Small intestine (tissue), 7 donors: ENCODE data around the gene MSI2. TPM values are rescaled to one million over a fixed set of nuclear protein-coding genes. Genes with fewer than 3 reads are reported as not detected.

Source experiments
- DNase-seq, 2 donors: peaks; one replicate each; pipeline versions ENCODE4 v3.0.0 to v3.0.0-alpha.2; 2013
- FAIRE-seq: peaks from 2 replicates; lab custom pipeline; 2012; peaks lifted over from hg19 to GRCh38; lab: Jason Lieb, UNC
- H3K27ac ChIP-seq, 3 donors: one replicate each; pipeline ENCODE4 v1.5.1; 2013; ENCODE audit warnings: low read length in 2 of 3, mild to moderate bottlenecking in 2 of 3, control low read depth in 1 of 3, inconsistent platforms in 1 of 3, low read depth in 1 of 3, moderate library complexity in 1 of 3
- H3K27me3 ChIP-seq, 3 donors: one replicate each; pipeline ENCODE4 v1.6.1; 2013; ENCODE audit warnings: low read length in 3 of 3, inconsistent platforms in 1 of 3; ENCODE audit not compliant: control insufficient read depth in 3 of 3, insufficient read depth in 3 of 3
- H3K36me3 ChIP-seq, 3 donors: one replicate each; pipeline ENCODE4 v1.6.1; 2013; ENCODE audit warnings: low read length in 3 of 3, inconsistent platforms in 1 of 3, low read depth in 1 of 3, mild to moderate bottlenecking in 1 of 3, moderate library complexity in 1 of 3; ENCODE audit not compliant: control insufficient read depth in 3 of 3, insufficient read depth in 2 of 3
- H3K4me1 ChIP-seq, 3 donors: one replicate each; pipeline ENCODE4 v1.6.1; 2013; ENCODE audit warnings: low read length in 2 of 3, inconsistent platforms in 1 of 3, low read depth in 1 of 3, mild to moderate bottlenecking in 1 of 3, moderate library complexity in 1 of 3; ENCODE audit not compliant: control insufficient read depth in 3 of 3, insufficient read depth in 2 of 3
- H3K4me3 ChIP-seq, 3 donors: one replicate each; pipeline ENCODE4 v1.5.1; 2013; ENCODE audit warnings: low read length in 3 of 3, control low read depth in 1 of 3, inconsistent platforms in 1 of 3, low read depth in 1 of 3, mild to moderate bottlenecking in 1 of 3, moderate library complexity in 1 of 3
- H3K9me3 ChIP-seq, 2 donors: one replicate each; pipeline ENCODE4 v1.6.1; 2013; ENCODE audit warnings: low read depth in 1 of 2, low read length in 1 of 2; ENCODE audit not compliant: control insufficient read depth in 2 of 2, insufficient read depth in 1 of 2
- WGBS, 3 donors: extraction: QIAGEN DNeasy Blood & Tissue Kit; methylation state at CpG; one replicate each; pipeline ENCODE4 v1.1.7; 2013; 5-methylcytosine and 5-hydroxymethylcytosine counted together
- polyA plus RNA-seq, 4 donors: library from polyadenylated mRNA; stranded (reverse) in 3 of 4; unstranded in 1 of 4; fragments of 200-250 nt in 3 of 4; fragments of 120-200 nt in 1 of 4; gene quantifications; one replicate each; pipeline versions ENCODE4 v1.2.1 to v1.2.3, GENCODE V29; 2013
- donor health status: healthy with polysubstance abuse.
- donor health status: control.
- donor health status: control.
- donor health status: Bipolar disorder and iron deficiency.
- donor health status: healthy.

The MSI2 gene
- polyA plus RNA-seq, 4 donors: 5.1 to 49.4 (median 12.6) TPM

- H3K27me3 ChIP-seq: no peaks in the 10 kb centered on the region
- peaks cover 5 to 67% (median 10%) of the 10 kb centered on the region in 3 donors for H3K4me1 ChIP-seq
- peak overlapping the region in 1 of 3 donors; percentile 36 for H3K27ac ChIP-seq
- FAIRE-seq: no peak
- H3K4me3 ChIP-seq: no peak overlapping the region
- no peaks in the 10 kb centered on the region for H3K9me3 ChIP-seq
- DNase-seq: peak in 1 of 2 donors; percentile 58
- WGBS, 3 donors: 75 to 87% (median 85%) methylated on average over 19 of the region's 19 CpGs
- peaks cover 0 to 6% (median 0%) of the 10 kb centered on the region in 3 donors for H3K36me3 ChIP-seq
Observed at GRCh38 chr17:57548421-57549410, 292.4 kb downstream of the MSI2 start.

- H3K27ac ChIP-seq: no peak overlapping the region
- H3K27me3 ChIP-seq: no peaks in the 10 kb centered on the region
- H3K4me1 ChIP-seq: peaks cover 2 to 67% (median 6%) of the 10 kb centered on the region in 3 donors
- no peak for DNase-seq
- H3K36me3 ChIP-seq: peaks cover 0 to 6% (median 0%) of the 10 kb centered on the region in 3 donors
- WGBS, 3 donors: 88 to 95% (median 93%) methylated on average over 3 of the region's 3 CpGs
- no peak for FAIRE-seq
- H3K4me3 ChIP-seq: no peak overlapping the region
- no peaks in the 10 kb centered on the region for H3K9me3 ChIP-seq
Observed at GRCh38 chr17:57549468-57549867, 293.1 kb downstream of the MSI2 start.

GRCh38 chr17:57550016-57550415 is 293.7 kb downstream of the MSI2 start:
- 91 to 95% (median 93%) methylated on average over 10 of the region's 10 CpGs for WGBS, 3 donors
- no peaks in the 10 kb centered on the region for H3K9me3 ChIP-seq
- FAIRE-seq (no peak), DNase-seq (no peak)
- no peak overlapping the region for H3K27ac ChIP-seq
- H3K4me3 ChIP-seq: no peak overlapping the region
- H3K27me3 ChIP-seq: no peaks in the 10 kb centered on the region
- H3K4me1 ChIP-seq: peaks cover 0 to 67% (median 5%) of the 10 kb centered on the region in 3 donors
- H3K36me3 ChIP-seq: peaks cover 0 to 10% (median 0%) of the 10 kb centered on the region in 3 donors

DNA sequence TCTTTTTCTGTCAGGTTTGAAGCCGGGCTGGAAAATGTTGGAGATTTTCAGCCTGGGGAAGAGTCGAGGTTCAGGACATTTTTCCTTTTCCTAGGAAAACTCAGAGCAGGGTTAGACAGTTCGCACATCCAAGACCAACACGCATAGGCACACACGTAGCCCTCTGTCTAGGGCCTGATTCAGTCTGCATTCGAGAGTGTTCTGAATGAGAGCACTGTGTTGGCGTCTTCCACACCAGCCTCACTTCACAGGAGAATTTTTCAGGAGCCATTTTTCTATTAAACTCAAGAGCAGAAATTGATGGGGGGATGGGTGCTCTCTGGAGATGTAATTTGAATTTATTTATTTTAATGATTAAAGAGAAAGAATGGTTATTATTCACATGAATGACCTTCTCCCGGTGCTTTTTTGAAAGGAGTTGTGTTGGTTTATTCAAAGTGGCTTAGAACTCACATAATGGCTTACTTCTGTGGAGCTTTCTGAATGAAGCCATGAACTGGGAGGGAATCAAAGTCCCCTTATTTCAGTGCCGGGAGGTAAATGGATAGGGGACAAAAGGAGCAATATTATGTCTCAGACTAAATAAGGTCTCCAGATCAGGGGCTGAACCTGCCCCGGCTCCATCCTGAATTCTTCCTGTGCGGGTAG is 294.5 kb downstream of the MSI2 start:
- H3K27me3 ChIP-seq: no peaks in the 10 kb centered on the region
- H3K4me1 ChIP-seq: peaks cover 0 to 60% (median 5%) of the 10 kb centered on the region in 3 donors
- WGBS, 3 donors: 83 to 91% (median 90%) methylated on average over 11 of the region's 11 CpGs
- no peak for DNase-seq
- FAIRE-seq: no peak
- peaks cover 0 to 15% (median 0%) of the 10 kb centered on the region in 3 donors for H3K36me3 ChIP-seq
- H3K4me3 ChIP-seq: no peak overlapping the region
- H3K9me3 ChIP-seq: no peaks in the 10 kb centered on the region
- H3K27ac ChIP-seq: peak overlapping the region in 1 of 3 donors; percentile 19

DNA sequence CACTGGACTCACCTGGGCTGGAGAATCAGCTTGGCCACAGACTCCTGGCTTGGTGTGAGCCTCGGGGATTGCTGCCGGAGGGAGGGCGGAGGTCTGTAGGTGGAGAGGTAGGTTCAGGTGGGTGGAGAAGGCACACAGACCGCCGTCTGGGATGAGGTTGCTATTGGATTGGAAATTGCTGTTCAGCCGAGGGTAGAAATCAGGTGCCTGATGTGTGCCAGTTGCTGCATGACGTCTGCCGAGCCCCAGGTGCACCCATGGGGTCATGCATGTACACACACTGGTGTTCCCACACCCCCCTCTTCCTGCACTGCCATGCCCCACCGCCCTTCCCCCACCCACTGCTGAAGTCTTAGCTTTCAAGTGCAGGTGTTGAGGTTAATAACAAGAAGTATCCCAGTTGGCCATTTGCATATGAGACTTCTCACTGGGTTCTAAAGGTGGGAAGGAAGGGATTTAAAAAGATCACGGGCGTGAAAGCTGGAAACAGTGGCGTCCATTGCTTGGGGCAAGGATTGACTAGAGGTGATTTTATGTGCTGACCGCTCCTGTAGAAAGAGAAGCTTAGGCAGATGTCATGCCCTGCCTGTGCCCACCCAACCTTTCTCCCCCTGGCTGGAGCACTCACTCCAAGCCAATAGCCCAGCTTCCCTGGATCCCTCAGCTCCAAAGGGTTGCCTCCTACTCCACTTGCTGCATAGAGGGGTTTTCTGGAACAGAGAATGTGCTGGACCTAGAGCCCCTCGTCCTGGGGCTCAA is 295.2 kb downstream of the MSI2 start:
- no peaks in the 10 kb centered on the region for H3K9me3 ChIP-seq
- no peak overlapping the region for H3K4me3 ChIP-seq
- DNase-seq: no peak
- no peaks in the 10 kb centered on the region for H3K27me3 ChIP-seq
- 78 to 88% (median 85%) methylated on average over 14 of the region's 14 CpGs for WGBS, 3 donors
- FAIRE-seq: no peak
- peaks cover 0 to 54% (median 5%) of the 10 kb centered on the region in 3 donors for H3K4me1 ChIP-seq
- peaks cover 0 to 15% (median 0%) of the 10 kb centered on the region in 3 donors for H3K36me3 ChIP-seq
- H3K27ac ChIP-seq: peak overlapping the region in 1 of 3 donors; percentile 51

- Histone ChIP-seq H3K4me3 (no peak overlapping the region), H3K36me3 (peaks cover 0 to 19% (median 0%) of the 10 kb centered on the region in 3 donors), H3K27ac (peak overlapping the region in 1 of 3 donors; percentile 51), H3K9me3 (no peaks in the 10 kb centered on the region), H3K27me3 (no peaks in the 10 kb centered on the region), H3K4me1 (peaks cover 0 to 51% (median 5%) of the 10 kb centered on the region in 3 donors)
- FAIRE-seq (no peak), DNase-seq (peak in 1 of 2 donors; percentile 49)
- 55 to 84% (median 79%) methylated on average over 11 of the region's 11 CpGs for WGBS, 3 donors
Observed at GRCh38 chr17:57552114-57552624, 295.8 kb downstream of the MSI2 start.

- peaks cover 0 to 31% (median 0%) of the 10 kb centered on the region in 3 donors for H3K36me3 ChIP-seq
- H3K9me3 ChIP-seq: no peaks in the 10 kb centered on the region
- DNase-seq: no peak
- WGBS, 3 donors: 60 to 88% (median 69%) methylated on average over 12 of the region's 12 CpGs
- H3K4me3 ChIP-seq: no peak overlapping the region
- FAIRE-seq: no peak
- peaks cover 0 to 44% (median 2%) of the 10 kb centered on the region in 3 donors for H3K4me1 ChIP-seq
- no peak overlapping the region for H3K27ac ChIP-seq
- H3K27me3 ChIP-seq: no peaks in the 10 kb centered on the region
Observed at GRCh38 chr17:57553526-57553925, 297.2 kb downstream of the MSI2 start.
